Hindlimb muscle (tissue), 1 donor: ENCODE results near the gene TMEM271. TPM values are rescaled to one million over a fixed set of nuclear protein-coding genes. Genes with fewer than 3 reads are reported as not detected.
"Not testable (repeated sequence)": the region's sequence is repeated elsewhere in the genome, so short reads cannot be mapped to it uniquely, and the experiment has no call there.

Source experiments
- DNase-seq: peaks from one replicate; pipeline ENCODE4 v3.0.0-alpha.2; 2013
- polyA plus RNA-seq: library from polyadenylated mRNA; unstranded; fragments of 120-200 nt; gene quantifications from one replicate; pipeline ENCODE4 v1.2.1, GENCODE V29; 2013; ENCODE audit not compliant: insufficient read length

TMEM271 gene
- polyA plus RNA-seq, 1 donor, result not detected

DNA sequence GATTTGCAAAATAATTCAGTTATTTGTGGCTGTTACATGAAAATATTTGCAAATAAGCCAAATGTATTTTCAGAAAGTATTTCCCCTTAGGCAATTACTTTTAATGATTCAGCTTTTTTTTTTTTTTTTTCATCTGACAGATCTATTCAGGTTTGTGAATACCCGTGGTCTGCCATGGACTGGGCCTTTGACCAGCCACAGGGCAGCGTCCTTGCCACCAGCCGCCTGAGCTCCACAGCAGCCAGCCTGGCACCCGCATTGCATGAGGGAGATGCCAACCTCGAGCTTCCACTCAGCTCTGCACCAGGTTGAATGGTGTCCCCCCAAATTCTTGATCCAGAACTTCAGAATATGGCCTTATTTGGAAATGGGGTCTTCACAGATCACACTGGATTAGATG, 14.7 kb downstream of the TMEM271 start:
- DNase-seq, result no peak

- DNase-seq, result no peak
Observed at GRCh38 chr4:560731-561291, 15.3 kb downstream of the TMEM271 start.

GRCh38 chr4:560061-560460, 16.0 kb downstream of the TMEM271 start:
- DNase-seq, result no peak

- no peak for DNase-seq
Observed at GRCh38 chr4:555566-556275, 20.4 kb downstream of the TMEM271 start.

GRCh38 chr4:554793-555320, 21.2 kb downstream of the TMEM271 start:
- not testable (repeated sequence) for DNase-seq

- DNase-seq, result no peak
Observed at GRCh38 chr4:552019-552418, 24.1 kb downstream of the TMEM271 start.

DNA sequence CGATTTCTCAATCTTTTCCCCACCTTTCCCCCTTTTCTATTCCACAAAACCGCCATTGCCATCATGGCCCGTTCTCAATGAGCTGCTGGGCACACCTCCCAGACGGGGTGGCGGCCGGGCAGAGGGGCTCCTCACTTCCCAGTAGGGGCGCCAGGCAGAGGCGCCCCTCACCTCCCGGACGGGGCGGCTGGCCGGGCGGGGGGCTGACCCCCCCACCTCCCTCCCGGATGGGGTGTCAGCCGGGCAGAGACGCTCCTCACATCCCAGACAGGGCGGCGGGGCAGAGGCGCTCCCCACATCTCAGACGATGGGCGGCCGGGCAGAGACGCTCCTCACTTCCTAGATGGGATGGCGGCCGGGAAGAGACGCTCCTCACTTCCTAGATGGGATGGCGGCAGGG, 25.8 kb downstream of the TMEM271 start:
- not testable (repeated sequence) for DNase-seq

- no peak for DNase-seq
Observed at GRCh38 chr4:548976-549375, 27.1 kb downstream of the TMEM271 start.

GRCh38 chr4:545612-546011, 30.5 kb downstream of the TMEM271 start:
- DNase-seq, result no peak

- DNase-seq, result no peak
Observed at GRCh38 chr4:544386-545105, 31.5 kb downstream of the TMEM271 start.

DNA sequence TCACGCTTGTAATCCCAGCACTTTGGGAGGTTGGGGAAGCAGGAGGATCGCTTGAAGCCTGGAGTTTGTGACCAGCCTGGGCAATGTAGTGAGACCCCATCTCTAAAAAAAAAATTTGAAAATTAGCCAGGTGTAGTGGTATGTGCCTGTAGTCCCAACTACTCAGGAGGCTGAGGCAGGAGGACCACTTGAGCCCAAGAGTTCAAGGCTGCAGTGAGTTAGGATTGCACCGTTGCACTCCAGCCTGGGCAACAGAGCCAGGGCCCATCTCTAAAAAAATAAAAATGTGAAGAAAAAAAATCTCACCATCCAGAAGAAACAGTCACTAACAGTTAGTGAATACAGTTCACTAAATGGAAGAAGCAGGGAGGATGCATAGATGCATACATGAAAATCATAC, 34.8 kb downstream of the TMEM271 start:
- DNase-seq, result no peak

DNA sequence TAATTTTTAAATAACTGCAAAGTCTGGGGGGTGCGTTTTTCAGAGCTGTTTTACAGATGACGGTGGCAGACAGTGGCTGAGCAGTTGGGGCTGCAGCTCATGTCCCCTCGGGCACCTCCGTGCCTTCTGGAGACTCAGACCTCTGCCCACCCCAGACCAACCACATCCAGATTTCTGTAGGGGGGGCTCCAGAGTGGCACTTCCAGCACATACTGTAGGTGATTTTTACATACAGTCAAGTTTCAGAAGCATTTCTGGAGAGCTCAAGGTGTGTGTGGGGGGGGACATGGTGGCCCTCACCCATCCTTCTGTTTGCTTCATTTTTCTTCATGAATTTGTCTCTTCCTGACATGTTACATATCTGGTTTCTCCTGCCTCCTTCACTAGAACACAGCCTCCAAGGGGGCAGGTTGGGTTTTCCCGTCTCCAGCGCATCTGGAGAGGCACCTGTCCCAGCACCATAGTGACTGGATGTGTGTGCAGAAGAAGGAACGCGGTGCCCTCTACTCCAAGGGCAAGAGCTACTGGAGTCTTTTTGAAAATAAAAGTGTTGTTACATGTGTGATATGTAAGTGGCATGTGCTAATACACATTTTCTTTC, 37.5 kb downstream of the TMEM271 start:
- DNase-seq, result no peak

- no peak for DNase-seq
Observed at GRCh38 chr4:537436-538264, 38.4 kb downstream of the TMEM271 start.

- no peak for DNase-seq
Observed at GRCh38 chr4:536351-536972, 39.6 kb downstream of the TMEM271 start.

DNA sequence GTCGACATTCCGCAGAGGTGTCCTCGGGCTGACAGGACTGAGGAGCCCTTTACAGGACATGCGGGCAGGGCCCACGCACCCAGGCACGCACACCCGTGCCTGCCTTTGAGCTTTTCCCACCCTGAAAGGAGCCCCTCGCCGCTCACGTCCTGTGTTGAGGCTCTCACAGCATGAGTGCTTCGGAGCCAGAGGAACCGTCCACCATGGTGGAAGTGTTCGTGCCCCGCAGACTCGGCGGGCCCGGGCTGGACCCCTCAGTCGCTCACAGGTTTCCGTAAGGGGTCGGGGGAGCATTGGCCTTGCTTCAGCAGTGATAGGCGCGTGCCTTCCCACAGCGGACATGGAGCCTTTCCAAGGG, 40.2 kb downstream of the TMEM271 start:
- no peak for DNase-seq

- no peak for DNase-seq
Observed at GRCh38 chr4:535181-535923, 40.7 kb downstream of the TMEM271 start.

GRCh38 chr4:534576-535151, 41.4 kb downstream of the TMEM271 start:
- no peak for DNase-seq

- no peak for DNase-seq
Observed at GRCh38 chr4:534101-534575, 42.0 kb downstream of the TMEM271 start.

GRCh38 chr4:533318-534100, 42.6 kb downstream of the TMEM271 start:
- no peak for DNase-seq
